COR-L47 (cell line): ENCODE results near the gene AGAP1.

Experiments used
- DNase-seq: peaks from one replicate; lab custom pipeline; 2025; lab: John Stamatoyannopoulos, UW

Gene AGAP1

DNA sequence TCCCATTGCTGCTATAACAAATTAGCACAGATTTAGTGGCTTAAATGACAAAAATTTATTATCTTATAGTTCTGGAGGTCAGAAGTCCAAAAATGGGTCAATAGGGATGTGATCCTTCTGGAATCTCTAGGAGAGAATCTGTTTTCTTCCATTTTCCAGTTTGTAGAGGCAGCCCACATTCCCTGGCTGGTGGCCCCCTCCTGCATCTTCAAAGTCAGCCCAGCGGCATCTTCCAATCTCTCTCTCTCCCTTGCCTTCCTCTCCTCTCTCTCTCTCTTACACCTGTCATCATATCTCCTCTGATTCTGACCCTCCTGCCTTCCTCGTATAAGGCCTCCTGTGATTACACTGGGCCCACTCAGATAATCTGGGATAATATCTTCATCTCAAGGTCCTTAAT, 3.9 kb upstream of the AGAP1 start:
- DNase-seq = no peak

DNA sequence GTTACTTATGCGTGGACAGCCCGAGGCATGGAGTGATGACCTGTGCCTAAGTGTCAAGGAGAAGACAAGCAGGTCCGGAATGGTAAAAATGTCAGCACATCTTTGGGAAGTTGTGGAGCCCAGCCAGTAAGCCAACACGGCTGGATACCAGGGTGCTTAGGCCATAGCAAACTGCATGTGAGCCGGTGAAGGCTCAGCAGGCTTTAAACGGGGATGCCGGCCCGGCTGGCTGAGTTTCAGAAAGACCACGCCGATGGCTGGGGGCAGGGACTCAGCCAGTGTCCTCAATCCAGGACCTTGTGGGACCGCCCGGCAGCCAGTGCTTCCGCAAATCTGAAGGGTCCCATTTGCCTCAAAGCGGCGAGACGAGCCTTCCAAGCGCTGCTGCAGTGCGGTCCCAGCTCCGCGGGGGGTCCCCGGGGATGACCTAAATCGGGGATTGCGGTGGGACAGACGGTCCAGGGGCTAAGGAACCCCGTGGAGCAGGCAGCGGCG, 946 bp upstream of the AGAP1 start:
- no peak for DNase-seq

- DNase-seq = no peak
Measured at GRCh38 chr2:235493402-235493774, 455 bp upstream of the AGAP1 start.

DNA sequence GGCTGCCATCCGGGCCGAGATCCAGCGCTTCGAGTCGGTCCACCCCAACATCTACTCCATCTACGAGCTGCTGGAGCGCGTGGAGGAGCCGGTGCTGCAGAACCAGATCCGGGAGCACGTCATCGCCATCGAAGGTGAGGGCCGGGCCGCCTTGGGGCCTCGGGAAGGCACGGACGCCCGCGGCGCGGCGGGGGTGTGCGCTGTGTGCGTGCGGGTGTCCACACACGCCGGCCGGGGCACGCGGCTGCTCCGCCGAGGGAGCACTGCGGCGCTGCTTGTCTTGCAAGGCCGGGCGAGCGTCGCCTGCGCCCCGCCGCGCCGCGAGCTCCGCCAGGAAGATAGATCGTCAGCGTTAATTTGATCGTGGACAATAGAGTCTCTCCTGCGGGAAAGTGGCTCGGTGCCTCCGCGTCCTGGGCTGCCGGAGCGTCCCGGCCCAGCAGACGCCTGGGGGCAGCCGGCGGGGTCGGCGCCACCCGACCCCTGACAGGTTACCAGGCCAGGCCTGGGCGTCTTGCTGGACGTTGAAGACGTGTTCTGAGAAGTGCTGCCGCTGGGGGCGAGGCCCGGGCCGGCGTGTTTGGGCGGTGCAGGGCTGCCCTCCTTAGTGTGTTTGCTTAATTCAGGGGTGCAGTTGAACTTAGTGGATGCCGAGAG, 1.0 kb downstream of the AGAP1 start:
- peak; percentile 17 for DNase-seq

GRCh38 chr2:235495373-235496238, 1.8 kb downstream of the AGAP1 start:
- DNase-seq = no peak

DNA sequence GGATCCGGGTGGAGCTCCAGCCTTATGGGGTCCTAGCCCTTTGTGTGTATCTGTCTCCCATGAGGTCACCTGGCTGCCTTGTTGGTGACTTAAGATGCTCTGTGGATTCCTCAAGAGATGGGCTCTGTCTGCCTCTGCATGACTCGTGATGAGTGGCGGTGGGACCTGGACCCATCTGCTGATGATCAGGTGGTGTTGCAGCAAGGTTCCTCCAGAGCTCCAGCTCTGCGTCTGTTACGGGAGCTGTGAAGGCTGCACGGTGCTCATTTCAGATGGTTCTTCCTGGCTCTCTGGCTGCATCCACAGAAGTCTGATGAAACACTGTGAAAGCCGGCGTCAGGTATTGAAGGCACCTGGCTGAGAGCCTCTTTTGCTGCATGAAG, 2.4 kb downstream of the AGAP1 start:
- DNase-seq = no peak

- DNase-seq = no peak
Measured at GRCh38 chr2:235497096-235497495, 3.3 kb downstream of the AGAP1 start.

DNA sequence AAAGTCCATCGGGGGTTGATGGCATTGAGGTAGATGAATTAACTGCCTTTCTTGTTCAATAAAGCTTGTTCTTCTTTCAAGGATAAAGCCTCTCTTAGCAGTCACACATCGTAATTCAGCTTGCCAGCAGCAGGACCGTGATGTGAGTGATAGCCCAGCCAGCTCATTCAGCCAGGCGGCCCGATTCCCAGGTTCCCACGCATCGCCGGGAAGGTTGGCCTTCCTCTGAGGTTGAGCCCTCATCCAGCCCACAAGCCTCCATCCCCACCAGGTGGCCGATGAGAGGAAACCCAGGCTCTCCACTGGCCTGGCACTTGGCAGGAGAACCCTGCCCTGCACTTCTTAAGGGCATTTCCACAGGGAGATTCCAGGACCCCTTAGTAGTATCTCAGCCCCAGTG, 4.7 kb downstream of the AGAP1 start:
- DNase-seq = peak; percentile 9

DNA sequence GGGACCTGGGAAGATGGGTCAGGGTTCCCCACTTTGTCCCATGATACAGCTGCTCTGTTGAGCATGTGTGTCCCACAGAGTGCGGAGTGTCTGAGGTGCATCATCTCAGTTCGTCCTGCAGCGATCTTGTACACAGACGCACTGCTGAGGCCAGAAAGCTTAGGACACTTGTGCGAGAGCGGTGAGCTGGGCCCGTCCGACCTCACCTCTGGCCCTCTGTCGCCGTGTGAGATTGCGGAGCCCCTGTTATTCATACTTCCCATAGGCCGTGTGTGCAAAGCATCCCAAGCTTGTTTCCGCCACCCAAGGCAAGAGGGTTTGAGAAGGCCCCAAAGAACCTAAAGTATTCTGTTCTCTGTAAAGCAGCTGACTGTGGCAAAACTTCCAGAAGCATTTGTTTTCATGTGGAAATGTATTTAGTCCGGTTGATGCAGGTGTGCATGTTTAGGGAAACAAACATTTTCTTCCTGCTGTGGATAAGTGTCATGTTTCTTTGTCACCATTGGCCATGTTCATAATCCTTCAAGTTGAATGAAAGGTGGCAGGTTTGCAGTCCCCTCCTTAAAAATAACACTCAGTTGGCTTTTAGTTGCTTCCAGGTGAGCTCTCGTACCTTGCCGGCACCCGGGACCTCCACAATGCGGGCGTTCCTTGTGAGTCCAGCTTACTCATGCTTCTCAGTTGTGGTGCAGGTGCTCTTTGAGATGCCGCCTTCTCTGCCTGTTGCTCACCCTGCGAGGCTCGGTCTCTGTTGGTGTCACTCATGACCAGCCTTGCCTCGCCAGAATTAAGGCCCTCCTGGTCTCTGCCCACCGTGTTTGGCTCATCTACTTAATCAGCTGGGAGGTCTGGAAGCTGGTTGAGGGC, 5.3 kb downstream of the AGAP1 start:
- DNase-seq = no peak

DNA sequence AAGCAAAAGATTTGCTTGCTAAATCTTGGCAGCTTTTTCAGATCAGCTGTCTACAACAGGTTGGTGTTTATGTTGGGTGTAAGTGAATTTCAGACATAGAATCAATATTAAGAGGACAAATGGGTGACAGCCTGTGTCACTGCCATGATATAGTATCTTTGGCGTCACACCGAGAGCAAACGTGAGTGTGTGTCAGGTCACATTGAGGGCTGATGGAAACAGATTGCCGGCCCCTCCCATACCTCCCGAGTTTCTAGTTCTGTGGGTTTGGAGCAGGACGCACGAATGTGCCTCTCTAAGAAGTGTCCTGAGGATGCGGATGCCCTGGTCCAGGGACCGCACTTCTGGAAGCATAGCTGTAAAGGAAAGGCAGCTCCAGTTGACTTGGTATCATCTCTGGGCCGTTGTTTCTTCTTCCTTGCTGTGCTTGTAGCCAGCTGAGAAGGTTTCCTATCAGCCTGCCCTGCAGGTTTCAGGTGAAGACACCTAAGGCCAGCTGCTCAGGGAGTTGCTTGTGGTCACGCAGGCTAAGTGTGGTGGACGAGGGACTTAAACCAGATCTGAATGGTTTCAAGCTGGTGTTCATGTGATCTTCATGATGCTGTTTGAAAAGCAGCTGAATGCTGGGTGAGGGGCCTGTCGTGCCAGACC, 6.4 kb downstream of the AGAP1 start:
- DNase-seq = no peak

DNA sequence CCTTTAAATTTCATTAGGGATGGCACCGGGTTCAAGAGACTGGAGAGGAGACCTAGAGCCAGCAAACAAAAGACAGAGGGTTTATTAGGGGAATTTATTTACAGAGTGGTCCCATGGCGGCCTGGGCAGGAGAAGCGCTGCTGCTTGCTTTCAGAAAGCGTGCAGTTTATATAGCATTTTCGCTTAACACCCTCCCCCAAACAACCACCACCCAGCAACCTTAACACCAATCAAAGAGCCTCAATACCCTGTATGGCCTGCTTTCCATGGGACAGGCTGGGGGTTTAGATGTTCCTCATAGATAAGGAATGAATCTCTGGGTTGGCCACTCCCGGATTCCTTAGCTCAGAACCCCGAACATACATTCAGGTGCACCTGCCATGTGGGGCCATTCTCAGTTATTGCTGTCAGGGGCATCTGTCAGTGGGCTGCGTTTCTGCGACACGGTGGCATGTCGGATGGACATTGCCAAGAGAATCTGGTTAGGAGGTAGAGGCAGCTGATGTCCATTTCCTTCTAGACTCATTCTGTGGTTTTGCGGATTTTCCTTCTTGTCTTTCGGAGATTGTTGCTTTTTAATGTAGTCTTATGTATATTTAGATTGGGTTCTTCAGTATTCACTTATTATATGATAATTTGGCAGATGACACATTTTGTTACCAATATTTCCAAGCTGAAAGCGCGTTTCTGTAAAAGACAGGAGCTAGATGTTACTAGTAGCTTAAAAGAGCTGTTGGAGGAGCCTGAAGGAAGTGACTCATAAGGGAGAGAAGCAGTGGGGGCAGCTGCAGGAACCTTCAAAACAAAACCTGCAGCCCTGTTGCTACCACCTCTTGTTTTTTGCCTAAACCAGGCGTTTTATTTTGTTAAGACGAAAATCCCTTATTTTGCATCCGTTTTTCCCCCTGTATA, 7.2 kb downstream of the AGAP1 start:
- DNase-seq = no peak

DNA sequence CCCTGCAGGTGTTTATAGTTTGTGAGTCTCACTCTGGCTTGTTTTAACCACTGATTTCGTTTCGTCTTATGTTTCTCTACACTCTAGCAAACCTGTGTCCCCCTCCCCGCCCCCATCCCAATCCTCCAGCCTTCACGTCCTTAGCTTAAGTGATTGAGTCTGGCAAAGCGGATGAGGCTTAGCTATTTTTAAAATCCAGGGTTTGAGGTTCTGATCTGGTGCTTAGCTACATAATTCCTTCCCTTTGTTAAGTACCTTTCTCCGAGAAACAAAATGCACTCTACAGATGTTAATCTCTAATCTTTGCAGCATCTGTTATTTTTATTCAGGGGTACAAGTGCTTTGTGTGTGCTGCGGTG, 7.8 kb downstream of the AGAP1 start:
- no peak for DNase-seq

GRCh38 chr2:235502336-235502735, 8.5 kb downstream of the AGAP1 start:
- no peak for DNase-seq

DNA sequence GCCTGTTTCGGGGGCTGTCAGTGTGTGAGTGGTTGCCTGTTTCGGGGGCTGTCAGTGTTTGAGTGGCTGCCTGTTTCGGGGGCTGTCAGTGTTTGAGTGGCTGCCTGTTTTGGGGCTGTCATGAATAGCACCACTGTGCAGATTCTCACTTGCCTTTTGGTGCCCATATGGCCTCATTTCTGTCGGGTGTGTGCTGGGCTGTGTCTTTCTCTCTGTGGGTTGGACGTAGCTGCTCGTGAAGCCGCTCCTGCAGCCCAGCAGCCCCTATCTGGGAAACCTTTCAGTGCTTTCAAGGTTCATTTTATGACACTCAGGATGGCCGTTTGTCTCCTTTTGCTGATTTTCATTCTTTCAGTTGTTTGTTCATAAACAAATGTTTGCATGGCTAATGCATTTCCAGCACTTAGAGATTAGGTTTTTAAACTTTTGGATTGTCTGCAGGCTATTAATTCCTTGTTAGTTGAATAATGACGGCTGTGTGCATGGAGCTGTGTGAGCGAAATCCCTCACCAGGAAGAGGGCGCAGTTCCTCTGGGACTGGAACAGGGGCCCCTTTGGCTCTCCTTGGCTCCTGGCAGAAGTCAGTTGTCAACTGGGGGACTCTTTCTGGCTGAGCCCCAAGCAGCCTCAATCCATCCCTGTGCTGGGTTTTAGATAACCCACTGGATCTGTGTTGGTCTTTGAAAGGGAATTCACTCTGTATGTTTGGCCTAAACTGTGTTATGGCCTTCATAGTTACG, 10.8 kb downstream of the AGAP1 start:
- DNase-seq = no peak

- DNase-seq = no peak
Measured at GRCh38 chr2:235505181-235505741, 11.4 kb downstream of the AGAP1 start.

DNA sequence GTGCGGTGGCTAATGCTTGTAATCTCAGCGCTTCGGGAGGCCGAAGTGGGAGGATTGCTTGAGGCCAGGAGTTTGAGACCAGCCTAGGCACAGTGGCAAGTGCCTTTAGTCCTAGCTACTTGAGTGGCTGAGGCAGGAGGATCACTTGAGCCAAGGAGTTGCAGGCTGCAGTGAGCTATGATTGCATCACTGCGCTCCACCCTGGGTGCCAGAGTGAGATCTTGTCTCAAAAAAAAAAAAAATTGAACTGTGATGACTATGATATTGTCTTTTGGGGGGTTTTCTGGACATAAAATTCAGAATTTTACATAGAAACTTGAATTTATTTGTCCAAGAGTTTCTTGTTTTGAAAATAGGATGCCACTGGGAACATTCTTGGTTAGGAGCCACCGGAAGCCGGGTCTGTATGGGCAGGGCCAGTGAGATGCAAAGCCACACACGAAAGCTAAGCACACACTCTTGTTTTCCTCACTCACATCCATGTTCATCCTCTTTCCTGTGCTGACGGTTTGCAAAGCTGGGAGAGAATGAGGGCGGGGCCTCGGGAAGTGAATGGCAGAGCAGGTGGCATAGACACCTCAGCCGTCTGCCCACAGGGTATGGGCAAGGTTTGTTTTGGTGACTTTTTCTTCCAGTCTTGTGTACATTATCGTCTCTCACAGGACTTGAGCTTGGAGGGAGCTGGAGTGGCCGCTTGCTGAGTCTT, 12.6 kb downstream of the AGAP1 start:
- DNase-seq = peak; percentile 54

GRCh38 chr2:235506997-235507615, 13.3 kb downstream of the AGAP1 start:
- DNase-seq = peak; percentile 13

GRCh38 chr2:235507928-235508327, 14.1 kb downstream of the AGAP1 start:
- no peak for DNase-seq
